CD4-positive, alpha-beta T cell treated with Interleukin-15 for 1 hour (primary cell): Measurements from ENCODE around the gene CD48.

Experiments used
- DNase-seq: peaks from one replicate; pipeline ENCODE4 v3.0.0-alpha.2; 2020

CD48 gene

GRCh38 chr1:160631983-160632625 is 79.5 kb downstream of the CD48 start:
- no peak for DNase-seq

GRCh38 chr1:160630523-160631451 is 80.8 kb downstream of the CD48 start:
- DNase-seq = no peak

- DNase-seq = peak; percentile 79
These were observed 82.1 kb downstream of the CD48 start for GRCh38 chr1:160629286-160630210.

- peak; percentile 33 for DNase-seq
These were observed 82.8 kb downstream of the CD48 start for GRCh38 chr1:160628799-160629263.
